GM21528 (cell line): Measurements from ENCODE around the gene BARX2.

Experiments used
- ATAC-seq: cut with Tn5 transposase; IDR thresholded peaks from one replicate; pipeline ENCODE4 v1.9.1; 2021; ENCODE audit warnings: mild to moderate bottlenecking, moderate library complexity; ENCODE audit not compliant: unreplicated experiment, low FRiP score

The BARX2 gene

GRCh38 chr11:129373489-129373953 lies 2.1 kb upstream of the BARX2 start:
- ATAC-seq, result no peak

- ATAC-seq, result no peak
These were observed 1.3 kb upstream of the BARX2 start for GRCh38 chr11:129374081-129374992.

GRCh38 chr11:129374993-129375750 lies 476 bp upstream of the BARX2 start:
- no peak for ATAC-seq

- ATAC-seq, result no peak
These were observed 1.2 kb downstream of the BARX2 start for GRCh38 chr11:129376658-129377341.

GRCh38 chr11:129377739-129378138 lies 2.1 kb downstream of the BARX2 start:
- no peak for ATAC-seq

- ATAC-seq, result no peak
These were observed 4.8 kb downstream of the BARX2 start for GRCh38 chr11:129380413-129380812.

GRCh38 chr11:129382583-129382982 lies 6.9 kb downstream of the BARX2 start:
- ATAC-seq, result no peak

- no peak for ATAC-seq
These were observed 7.4 kb downstream of the BARX2 start for GRCh38 chr11:129383060-129383459.

GRCh38 chr11:129383502-129383901 lies 7.9 kb downstream of the BARX2 start:
- ATAC-seq, result no peak

- no peak for ATAC-seq
These were observed 8.8 kb downstream of the BARX2 start for GRCh38 chr11:129384415-129384814.

GRCh38 chr11:129385801-129386200 lies 10.2 kb downstream of the BARX2 start:
- ATAC-seq, result no peak

GRCh38 chr11:129386795-129387397 lies 11.2 kb downstream of the BARX2 start:
- ATAC-seq, result no peak

GRCh38 chr11:129387434-129387833 lies 11.8 kb downstream of the BARX2 start:
- ATAC-seq, result no peak

GRCh38 chr11:129388824-129389223 lies 13.2 kb downstream of the BARX2 start:
- ATAC-seq, result no peak

- ATAC-seq, result no peak
These were observed 14.7 kb downstream of the BARX2 start for GRCh38 chr11:129390303-129390821.

- no peak for ATAC-seq
These were observed 15.7 kb downstream of the BARX2 start for GRCh38 chr11:129391360-129391759.

GRCh38 chr11:129391821-129392220 lies 16.2 kb downstream of the BARX2 start:
- ATAC-seq, result no peak

GRCh38 chr11:129392995-129393394 lies 17.3 kb downstream of the BARX2 start:
- ATAC-seq, result no peak

- ATAC-seq, result no peak
These were observed 19.1 kb downstream of the BARX2 start for GRCh38 chr11:129394709-129395108.

- ATAC-seq, result no peak
These were observed 19.8 kb downstream of the BARX2 start for GRCh38 chr11:129395432-129395831.
